Measurements from ENCODE around the gene USF2. TPM values are rescaled to one million over a fixed set of nuclear protein-coding genes. Genes with fewer than 3 reads are reported as not detected.

Gene USF2
- total and polyA plus RNA-seq, 5 experiments from 2014 or later = 4.5 to 232 (median 6.9) TPM

- ATAC-seq (no peak), DNase-seq (no peak)
- Mint-ChIP-seq H3K4me3 (no peak overlapping the region), H3K9me3 (no peaks in the 10 kb centered on the region), H3K27ac (peak overlapping the region in 1 of 10 donors; percentile 57), H3K27me3 (peaks cover 0 to 4% (median 0%) of the 10 kb centered on the region in 5 donors), H3K36me3 (no peaks in the 10 kb centered on the region), H3K4me1 (peaks cover 6 to 11% (median 8%) of the 10 kb centered on the region in 4 donors)
- POLR2A ChIA-PET = no interaction called here
Observed at GRCh38 chr19:35291259-35291658, 22.5 kb downstream of the USF2 start.

- no peak for DNase-seq
- H3K9me3 Mint-ChIP-seq = no peaks in the 10 kb centered on the region
- peak within 1 kb of the TSS in 2 of 10 donors; percentile 24 to 57 for H3K27ac Mint-ChIP-seq
- no peaks in the 10 kb centered on the region for H3K36me3 Mint-ChIP-seq
- H3K4me3 Mint-ChIP-seq = no peak within 1 kb of the TSS
- H3K4me1 Mint-ChIP-seq = peaks cover 6 to 12% (median 8%) of the 10 kb centered on the region in 4 donors
- no peak for ATAC-seq
- POLR2A ChIA-PET = no interaction called here
- peaks cover 0 to 4% (median 0%) of the 10 kb centered on the region in 5 donors for H3K27me3 Mint-ChIP-seq
Observed at GRCh38 chr19:35291916-35292315, 23.2 kb downstream of the USF2 start, which contains the start of gene MAG. Gene MAG, plus strand, starts transcription at chr19:35292161. Its CDS starts 3,248 bp downstream, at chr19:35295409.

GRCh38 chr19:35292421-35293362 lies 23.9 kb downstream of the USF2 start:
- Mint-ChIP-seq H3K27ac (peak overlapping the region in 2 of 10 donors; percentile 4 to 24), H3K9me3 (no peaks in the 10 kb centered on the region), H3K4me1 (peaks cover 6 to 12% (median 8%) of the 10 kb centered on the region in 4 donors), H3K36me3 (no peaks in the 10 kb centered on the region), H3K4me3 (no peak overlapping the region), H3K27me3 (no peaks in the 10 kb centered on the region)
- POLR2A ChIA-PET = no interaction called here
- DNase-seq = no peak
- ATAC-seq = no peak

- H3K4me1 Mint-ChIP-seq = peaks cover 6 to 12% (median 8%) of the 10 kb centered on the region in 4 donors
- peak overlapping the region in 1 of 10 donors; percentile 4 for H3K27ac Mint-ChIP-seq
- DNase-seq (no peak), ATAC-seq (no peak)
- H3K27me3 Mint-ChIP-seq = no peaks in the 10 kb centered on the region
- H3K36me3 Mint-ChIP-seq = no peaks in the 10 kb centered on the region
- no peak overlapping the region for H3K4me3 Mint-ChIP-seq
- no peaks in the 10 kb centered on the region for H3K9me3 Mint-ChIP-seq
- POLR2A ChIA-PET = no interaction called here
Observed at GRCh38 chr19:35293363-35293739, 24.6 kb downstream of the USF2 start.

- ATAC-seq (no peak), DNase-seq (no peak)
- H3K4me3 Mint-ChIP-seq = no peak overlapping the region
- peaks cover 6 to 12% (median 8%) of the 10 kb centered on the region in 4 donors for H3K4me1 Mint-ChIP-seq
- H3K36me3 Mint-ChIP-seq = no peaks in the 10 kb centered on the region
- no peaks in the 10 kb centered on the region for H3K27me3 Mint-ChIP-seq
- H3K27ac Mint-ChIP-seq = no peak overlapping the region
- POLR2A ChIA-PET = no interaction called here
- no peaks in the 10 kb centered on the region for H3K9me3 Mint-ChIP-seq
Observed at GRCh38 chr19:35293808-35294207, 25.0 kb downstream of the USF2 start.

GRCh38 chr19:35294328-35294727 lies 25.6 kb downstream of the USF2 start:
- H3K36me3 Mint-ChIP-seq = no peaks in the 10 kb centered on the region
- DNase-seq (no peak), ATAC-seq (no peak)
- no peak overlapping the region for H3K4me3 Mint-ChIP-seq
- no peaks in the 10 kb centered on the region for H3K27me3 Mint-ChIP-seq
- no peaks in the 10 kb centered on the region for H3K9me3 Mint-ChIP-seq
- H3K27ac Mint-ChIP-seq = no peak overlapping the region
- POLR2A ChIA-PET = interaction anchor here (1.5 kb wide), 1 partner anchor 14 kb away, joined by 4 read pairs; no protein-coding TSS in a partner anchor
- peaks cover 6 to 12% (median 8%) of the 10 kb centered on the region in 4 donors for H3K4me1 Mint-ChIP-seq

GRCh38 chr19:35294859-35295791 lies 26.4 kb downstream of the USF2 start:
- POLR2A ChIA-PET = interaction anchor here (0.6 to 1.5 kb wide), 3 partner anchors 15 to 661 kb away, joined by 3 to 6 read pairs (median 4); no protein-coding TSS in a partner anchor
- Mint-ChIP-seq H3K9me3 (no peaks in the 10 kb centered on the region), H3K36me3 (no peaks in the 10 kb centered on the region), H3K27me3 (no peaks in the 10 kb centered on the region), H3K4me1 (peaks cover 6 to 12% (median 8%) of the 10 kb centered on the region in 4 donors), H3K27ac (peak overlapping the region in 8 of 10 donors; percentile 17 to 81 (median 40)), H3K4me3 (peak overlapping the region in 5 of 10 donors; percentile 44 to 71 (median 50))
- ATAC-seq (no peak), DNase-seq (no peak)

- H3K9me3 Mint-ChIP-seq = no peaks in the 10 kb centered on the region
- peak; percentile 92 to 94 for ATAC-seq
- peak overlapping the region in 8 of 10 donors; percentile 10 to 71 (median 48) for H3K4me3 Mint-ChIP-seq
Observed at GRCh38 chr19:35295792-35296462, 27.2 kb downstream of the USF2 start.

GRCh38 chr19:35296644-35297514 lies 28.1 kb downstream of the USF2 start:
- no peaks in the 10 kb centered on the region for H3K27me3 Mint-ChIP-seq
- POLR2A ChIA-PET = interaction anchor here (1.1 kb wide), 1 partner anchor 51 kb away, joined by 3 read pairs; the partner anchor contains the start of gene FFAR1
- no peak for DNase-seq
- peak; percentile 11 to 13 for ATAC-seq
- H3K4me3 Mint-ChIP-seq = no peak overlapping the region
- no peaks in the 10 kb centered on the region for H3K36me3 Mint-ChIP-seq
- H3K9me3 Mint-ChIP-seq = no peaks in the 10 kb centered on the region
- H3K4me1 Mint-ChIP-seq = peaks cover 6 to 12% (median 8%) of the 10 kb centered on the region in 4 donors
- no peak overlapping the region for H3K27ac Mint-ChIP-seq

More at GRCh38 chr19:35295792-35296462, 27.2 kb downstream of the USF2 start:
- POLR2A ChIA-PET = interaction anchor here (0.6 to 1.5 kb wide), 4 partner anchors 16 to 660 kb away, joined by 3 to 6 read pairs (median 4); partner anchors contain the start of gene FFAR1
- no peaks in the 10 kb centered on the region for H3K27me3 Mint-ChIP-seq
- H3K4me1 Mint-ChIP-seq = peaks cover 6 to 12% (median 8%) of the 10 kb centered on the region in 4 donors
- no peaks in the 10 kb centered on the region for H3K36me3 Mint-ChIP-seq
- peak in 9 of 10 donors; percentile 12 to 58 (median 39) for DNase-seq
- H3K27ac Mint-ChIP-seq = peak overlapping the region in 8 of 10 donors; percentile 21 to 81 (median 44)

- POLR2A ChIA-PET = no interaction called here
- H3K36me3 Mint-ChIP-seq = no peaks in the 10 kb centered on the region
- no peak for DNase-seq
Observed at GRCh38 chr19:35297515-35297848, 28.7 kb downstream of the USF2 start.

GRCh38 chr19:35297922-35298321 lies 29.2 kb downstream of the USF2 start:
- Mint-ChIP-seq H3K4me1 (peaks cover 6 to 12% (median 8%) of the 10 kb centered on the region in 4 donors), H3K9me3 (no peaks in the 10 kb centered on the region), H3K4me3 (no peak overlapping the region), H3K36me3 (no peaks in the 10 kb centered on the region), H3K27me3 (no peaks in the 10 kb centered on the region), H3K27ac (no peak overlapping the region)
- DNase-seq (no peak), ATAC-seq (no peak)
- POLR2A ChIA-PET = no interaction called here

More at GRCh38 chr19:35297515-35297848, 28.7 kb downstream of the USF2 start:
- Mint-ChIP-seq H3K4me1 (peaks cover 6 to 12% (median 8%) of the 10 kb centered on the region in 4 donors), H3K9me3 (no peaks in the 10 kb centered on the region), H3K4me3 (no peak overlapping the region), H3K27me3 (no peaks in the 10 kb centered on the region), H3K27ac (no peak overlapping the region)
- ATAC-seq = no peak
